ENCODE data around the gene SMIM24. TPM values are rescaled to one million over a fixed set of nuclear protein-coding genes. Genes with fewer than 3 reads are reported as not detected.

Gene SMIM24
- total and polyA plus RNA-seq, 9 of the 15 experiments (the other 6 are each of a cell fraction or from before 2014, with no cell fraction given): 0.45 to 12.3 (median 1.4) TPM; not detected in 1

GRCh38 chr19:3469638-3470499 is 10.5 kb downstream of the SMIM24 start (continued):
- TF ChIP-seq ZMIZ1 (IDR thresholded peaks at IDR 0.05; ENCODE audit: low read depth in 2 of 2, low read length in 2 of 2): no peak
- TF ChIP-seq ZFP36 (IDR thresholded peaks at IDR 0.05; ENCODE audit: low read depth, low read length, partially characterized antibody): peak; percentile 66
- TF ChIP-seq, protein P1, sequence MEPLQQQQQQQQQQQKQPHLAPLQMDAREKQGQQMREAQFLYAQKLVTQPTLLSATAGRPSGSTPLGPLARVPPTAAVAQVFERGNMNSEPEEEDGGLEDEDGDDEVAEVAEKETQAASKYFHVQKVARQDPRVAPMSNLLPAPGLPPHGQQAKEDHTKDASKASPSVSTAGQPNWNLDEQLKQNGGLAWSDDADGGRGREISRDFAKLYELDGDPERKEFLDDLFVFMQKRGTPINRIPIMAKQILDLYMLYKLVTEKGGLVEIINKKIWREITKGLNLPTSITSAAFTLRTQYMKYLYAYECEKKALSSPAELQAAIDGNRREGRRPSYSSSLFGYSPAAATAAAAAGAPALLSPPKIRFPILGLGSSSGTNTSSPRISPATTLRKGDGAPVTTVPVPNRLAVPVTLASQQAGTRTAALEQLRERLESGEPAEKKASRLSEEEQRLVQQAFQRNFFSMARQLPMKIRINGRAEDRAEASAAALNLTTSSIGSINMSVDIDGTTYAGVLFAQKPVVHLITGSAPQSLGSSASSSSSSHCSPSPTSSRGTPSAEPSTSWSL (CRISPR knock-in tag; IDR thresholded peaks at IDR 0.05; ENCODE audit: borderline replicate concordance): no peak
- TF ChIP-seq, protein P2, sequence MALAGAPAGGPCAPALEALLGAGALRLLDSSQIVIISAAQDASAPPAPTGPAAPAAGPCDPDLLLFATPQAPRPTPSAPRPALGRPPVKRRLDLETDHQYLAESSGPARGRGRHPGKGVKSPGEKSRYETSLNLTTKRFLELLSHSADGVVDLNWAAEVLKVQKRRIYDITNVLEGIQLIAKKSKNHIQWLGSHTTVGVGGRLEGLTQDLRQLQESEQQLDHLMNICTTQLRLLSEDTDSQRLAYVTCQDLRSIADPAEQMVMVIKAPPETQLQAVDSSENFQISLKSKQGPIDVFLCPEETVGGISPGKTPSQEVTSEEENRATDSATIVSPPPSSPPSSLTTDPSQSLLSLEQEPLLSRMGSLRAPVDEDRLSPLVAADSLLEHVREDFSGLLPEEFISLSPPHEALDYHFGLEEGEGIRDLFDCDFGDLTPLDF (CRISPR knock-in tag; IDR thresholded peaks at IDR 0.05): no peak
- no peak for TF ChIP-seq NFRKB (IDR thresholded peaks at IDR 0.05; ENCODE audit: low read depth)
- TF ChIP-seq SAP30 (IDR thresholded peaks at IDR 0.05; ENCODE audit: borderline replicate concordance, insufficient read depth, low read depth, low read length, poor library complexity, severe bottlenecking): no peak
- no peak for TF ChIP-seq FOXJ2 (tag; IDR thresholded peaks at IDR 0.05)
- peak; percentile 70 for TF ChIP-seq POLR2G (IDR thresholded peaks at IDR 0.05; ENCODE audit: low read depth, low read length)
- no peak for TF ChIP-seq SMC3 (conservative IDR thresholded peaks at IDR 0.05; ENCODE audit: insufficient read depth, low read depth, low read length)
- peak; percentile 48; the same call in 1 of the 2 replicates for TF ChIP-seq POLR2A (conservative IDR thresholded peaks at IDR 0.05)
- no peak for TF ChIP-seq TFAP4 (CRISPR knock-in tag; IDR thresholded peaks at IDR 0.05; ENCODE audit: borderline replicate concordance)
- TF ChIP-seq GTF2F1 (IDR thresholded peaks at IDR 0.05; ENCODE audit: low read depth, low read length): no peak
- TF ChIP-seq RBM22 (IDR thresholded peaks at IDR 0.05; ENCODE audit: low read depth, low read length, poor library complexity, severe bottlenecking): peak; percentile 66
- TF ChIP-seq ZBTB11 (CRISPR knock-in tag; IDR thresholded peaks at IDR 0.05): no peak
